WTC11 (cell line): ENCODE results near the gene NFIX. TPM values are rescaled to one million over a fixed set of nuclear protein-coding genes. Genes with fewer than 3 reads are reported as not detected.

Experiments used
- ATAC-seq: fragments of 200-7000 bp; cut with Tn5 transposase; 2 replicates; pipeline ENCODE4 v1.10.0; 2021; ENCODE audit warnings: mild to moderate bottlenecking, moderate library complexity
- CTCF ChIA-PET: fragments of 300-600 bp; sonication (Branson Sonifier 250); formaldehyde crosslinking; loops from one replicate; lab custom pipeline; 2021; ENCODE audit warnings: antibody characterized with exemption; lab: Charles Lee
- POLR2A ChIA-PET: fragments of 350-600 bp; sonication (Branson Sonifier 250); formaldehyde crosslinking; loops from one replicate; lab custom pipeline; 2021; ENCODE audit warnings: antibody characterized with exemption; lab: Charles Lee
- DNase-seq: peaks from one replicate; pipeline ENCODE4 v3.0.0; 2021; ENCODE audit warnings: low spot score
- H3K27ac Mint-ChIP-seq: 2 replicates; pipeline ENCODE4 v1.8.0; 2021; ENCODE audit warnings: mixed read lengths
- H3K27me3 Mint-ChIP-seq: 2 replicates; pipeline ENCODE4 v1.8.0; 2021; ENCODE audit warnings: low read depth, mild to moderate bottlenecking, moderate library complexity, mixed read lengths
- H3K36me3 Mint-ChIP-seq: 2 replicates; pipeline ENCODE4 v1.8.0; 2021; ENCODE audit warnings: mixed read lengths
- H3K4me1 Mint-ChIP-seq: 2 replicates; pipeline ENCODE4 v1.8.0; 2022; ENCODE audit warnings: mixed read lengths
- H3K4me3 Mint-ChIP-seq: 2 replicates; pipeline ENCODE4 v1.8.0; 2021; ENCODE audit warnings: mild to moderate bottlenecking, moderate library complexity, mixed read lengths
- H3K9me3 Mint-ChIP-seq: 2 replicates; pipeline ENCODE4 v1.8.0; 2021; ENCODE audit warnings: mixed read lengths
- ATF3 ChIP-seq: sonication (generic); formaldehyde crosslinking; conservative IDR thresholded peaks from 2 replicates; pipeline ENCODE4 v1.8.1; 2022; ENCODE audit warnings: mild to moderate bottlenecking, missing genetic modification reagents
- ELF4 ChIP-seq: sonication (generic); formaldehyde crosslinking; IDR thresholded peaks from 2 replicates; pipeline ENCODE4 v1.8.1; 2022; ENCODE audit warnings: low read depth, mild to moderate bottlenecking, moderate library complexity, missing genetic modification reagents
- FOXJ3 ChIP-seq: sonication (generic); formaldehyde crosslinking; IDR thresholded peaks from 2 replicates; pipeline ENCODE4 v1.9.0; 2021; ENCODE audit warnings: missing genetic modification reagents, mild to moderate bottlenecking, borderline replicate concordance
- KAT7 ChIP-seq: sonication (generic); formaldehyde crosslinking; IDR thresholded peaks from 2 replicates; pipeline ENCODE4 v1.8.1; 2023; ENCODE audit warnings: missing genetic modification reagents, mild to moderate bottlenecking, borderline replicate concordance
- MYBL2 ChIP-seq: sonication (generic); formaldehyde crosslinking; IDR thresholded peaks from 2 replicates; pipeline ENCODE4 v1.8.1; 2023; ENCODE audit warnings: mild to moderate bottlenecking, moderate library complexity, missing genetic modification reagents
- NFATC4 ChIP-seq: fragments of 250-450 bp; sonication (Bioruptor Pico); IDR thresholded peaks from 2 replicates; pipeline ENCODE4 v1.9.0; 2021; ENCODE audit warnings: mild to moderate bottlenecking
- NFE2L1 ChIP-seq: sonication (generic); formaldehyde crosslinking; IDR thresholded peaks from 2 replicates; pipeline ENCODE4 v1.8.1; 2023; ENCODE audit warnings: missing genetic modification reagents
- OVOL2 ChIP-seq: fragments of 250-450 bp; sonication (Bioruptor Pico); IDR thresholded peaks from 2 replicates; pipeline ENCODE4 v1.9.0; 2021; ENCODE audit warnings: mild to moderate bottlenecking, borderline replicate concordance
- SOX15 ChIP-seq: fragments of 250-450 bp; sonication (Bioruptor Pico); IDR thresholded peaks from 2 replicates; pipeline ENCODE4 v1.9.0; 2021; ENCODE audit warnings: mild to moderate bottlenecking
- SP1 ChIP-seq: sonication (generic); formaldehyde crosslinking; conservative IDR thresholded peaks from 2 replicates; pipeline ENCODE4 v1.8.1; 2022; ENCODE audit warnings: missing genetic modification reagents
- TEAD1 ChIP-seq: sonication (generic); formaldehyde crosslinking; IDR thresholded peaks from 2 replicates; pipeline ENCODE4 v1.8.0; 2022; ENCODE audit warnings: mild to moderate bottlenecking, missing genetic modification reagents
- ZMAT4 ChIP-seq: fragments of 250-450 bp; sonication (Bioruptor Pico); IDR thresholded peaks from 2 replicates; pipeline ENCODE4 v1.9.0; 2021; ENCODE audit warnings: mild to moderate bottlenecking
- ZNF317 ChIP-seq: sonication (generic); formaldehyde crosslinking; IDR thresholded peaks from 2 replicates; pipeline ENCODE4 v1.8.1; 2023; ENCODE audit warnings: low read depth, mild to moderate bottlenecking, moderate library complexity, missing genetic modification reagents, borderline replicate concordance
- ZNF396 ChIP-seq: fragments of 250-450 bp; sonication (Bioruptor Pico); IDR thresholded peaks from 2 replicates; pipeline ENCODE4 v1.8.0; 2021; ENCODE audit warnings: mild to moderate bottlenecking, moderate library complexity, borderline replicate concordance
- ZNF425 ChIP-seq: fragments of 250-450 bp; sonication (Bioruptor Pico); conservative IDR thresholded peaks from 2 replicates; pipeline ENCODE4 v1.9.0; 2021; ENCODE audit warnings: mild to moderate bottlenecking
- ZNF671 ChIP-seq: fragments of 250-450 bp; sonication (Bioruptor Pico); IDR thresholded peaks from 2 replicates; pipeline ENCODE4 v1.8.0; 2021; ENCODE audit warnings: mild to moderate bottlenecking
- total RNA-seq: library from RNA; stranded (reverse); gene quantifications from 3 replicates; pipeline ENCODE4 v1.2.3, GENCODE V29; 2021
- TF ChIP-seq, protein P1 (sequence below): fragments of 250-450 bp; sonication (Bioruptor Pico); IDR thresholded peaks from 2 replicates; pipeline ENCODE4 v1.9.0; 2021; ENCODE audit warnings: mild to moderate bottlenecking, borderline replicate concordance
- TF ChIP-seq, protein P2 (sequence below): sonication (generic); formaldehyde crosslinking; IDR thresholded peaks from 2 replicates; pipeline ENCODE4 v1.8.1; 2022; ENCODE audit warnings: mild to moderate bottlenecking, missing genetic modification reagents, moderate library complexity, borderline replicate concordance

NFIX gene
- total RNA-seq, 1 experiment from 2014 or later, result 1.4 TPM

DNA sequence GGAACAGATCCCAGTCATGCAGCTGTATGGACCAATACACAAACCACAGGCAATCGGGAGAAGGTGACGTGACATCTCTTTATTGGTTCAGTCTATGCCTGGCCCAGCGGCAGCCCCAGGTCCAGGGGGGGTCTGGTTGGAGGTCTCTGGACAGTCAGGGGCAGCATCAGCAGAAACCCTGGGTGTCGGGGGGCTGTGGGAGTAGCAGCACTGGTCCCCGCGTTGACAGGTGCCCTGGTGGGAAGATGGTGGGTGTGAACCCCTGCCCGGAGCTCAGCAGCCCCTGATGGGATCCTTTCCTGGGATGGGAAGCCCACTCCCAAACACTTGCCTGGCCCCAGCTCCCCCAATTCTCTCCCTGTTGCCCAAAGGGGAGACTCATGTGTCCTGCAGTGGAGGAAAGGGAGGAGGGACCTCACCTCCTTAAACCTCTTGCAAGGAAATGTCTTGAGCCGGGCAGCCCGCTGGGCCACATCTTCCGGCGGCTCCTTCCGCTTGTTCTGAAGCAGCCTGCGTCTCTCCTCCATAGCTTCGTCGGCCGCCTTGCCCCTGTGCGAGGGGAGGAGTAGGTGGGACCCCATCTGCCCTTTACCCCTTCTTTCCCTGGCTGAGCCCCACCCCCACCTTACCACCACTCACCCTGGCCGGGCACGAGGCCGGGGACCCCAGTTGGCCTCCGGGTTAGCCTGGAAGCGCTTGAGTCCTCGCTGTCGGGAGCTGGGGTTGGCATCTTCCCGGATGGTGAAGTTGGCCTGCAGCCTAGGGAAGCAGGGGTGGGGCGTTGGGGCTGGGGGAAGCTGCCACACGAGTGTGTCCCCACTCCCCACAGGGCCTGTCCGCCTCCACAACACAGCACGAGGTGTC lies 109.8 kb downstream of the NFIX start:
- Mint-ChIP-seq H3K4me3 (no peak overlapping the region), H3K36me3 (peaks cover 8% of the 10 kb centered on the region), H3K9me3 (no peaks in the 10 kb centered on the region), H3K27ac (no peak overlapping the region; the same call in 1 of the 2 replicates), H3K27me3 (peaks cover 24% of the 10 kb centered on the region), H3K4me1 (peaks cover 4% of the 10 kb centered on the region)
- ChIA-PET POLR2A (interaction anchor here (0.6 to 1.4 kb wide), 5 partner anchors 11 to 300 kb away, joined by 3 to 7 read pairs (median 4); partner anchors contain the start of genes IER2, NACC1 and STX10), CTCF (interaction anchor here (0.5 to 3.4 kb wide), 22 partner anchors 8 to 523 kb away, joined by 3 to 34 read pairs (median 4); partner anchors contain the start of genes NACC1 and TRMT1)
- DNase-seq (no peak), ATAC-seq (no peak)
- TF ChIP-seq SP1 (no peak), OVOL2 (no peak), ZNF396 (CRISPR knock-in tag) (no peak), NFATC4 (CRISPR knock-in tag) (no peak), ATF3 (no peak), ZNF317 (CRISPR knock-in tag) (no peak), SOX15 (CRISPR knock-in tag) (no peak), ELF4 (CRISPR knock-in tag) (no peak), ZNF671 (CRISPR knock-in tag) (no peak)
- TF ChIP-seq, protein P1, sequence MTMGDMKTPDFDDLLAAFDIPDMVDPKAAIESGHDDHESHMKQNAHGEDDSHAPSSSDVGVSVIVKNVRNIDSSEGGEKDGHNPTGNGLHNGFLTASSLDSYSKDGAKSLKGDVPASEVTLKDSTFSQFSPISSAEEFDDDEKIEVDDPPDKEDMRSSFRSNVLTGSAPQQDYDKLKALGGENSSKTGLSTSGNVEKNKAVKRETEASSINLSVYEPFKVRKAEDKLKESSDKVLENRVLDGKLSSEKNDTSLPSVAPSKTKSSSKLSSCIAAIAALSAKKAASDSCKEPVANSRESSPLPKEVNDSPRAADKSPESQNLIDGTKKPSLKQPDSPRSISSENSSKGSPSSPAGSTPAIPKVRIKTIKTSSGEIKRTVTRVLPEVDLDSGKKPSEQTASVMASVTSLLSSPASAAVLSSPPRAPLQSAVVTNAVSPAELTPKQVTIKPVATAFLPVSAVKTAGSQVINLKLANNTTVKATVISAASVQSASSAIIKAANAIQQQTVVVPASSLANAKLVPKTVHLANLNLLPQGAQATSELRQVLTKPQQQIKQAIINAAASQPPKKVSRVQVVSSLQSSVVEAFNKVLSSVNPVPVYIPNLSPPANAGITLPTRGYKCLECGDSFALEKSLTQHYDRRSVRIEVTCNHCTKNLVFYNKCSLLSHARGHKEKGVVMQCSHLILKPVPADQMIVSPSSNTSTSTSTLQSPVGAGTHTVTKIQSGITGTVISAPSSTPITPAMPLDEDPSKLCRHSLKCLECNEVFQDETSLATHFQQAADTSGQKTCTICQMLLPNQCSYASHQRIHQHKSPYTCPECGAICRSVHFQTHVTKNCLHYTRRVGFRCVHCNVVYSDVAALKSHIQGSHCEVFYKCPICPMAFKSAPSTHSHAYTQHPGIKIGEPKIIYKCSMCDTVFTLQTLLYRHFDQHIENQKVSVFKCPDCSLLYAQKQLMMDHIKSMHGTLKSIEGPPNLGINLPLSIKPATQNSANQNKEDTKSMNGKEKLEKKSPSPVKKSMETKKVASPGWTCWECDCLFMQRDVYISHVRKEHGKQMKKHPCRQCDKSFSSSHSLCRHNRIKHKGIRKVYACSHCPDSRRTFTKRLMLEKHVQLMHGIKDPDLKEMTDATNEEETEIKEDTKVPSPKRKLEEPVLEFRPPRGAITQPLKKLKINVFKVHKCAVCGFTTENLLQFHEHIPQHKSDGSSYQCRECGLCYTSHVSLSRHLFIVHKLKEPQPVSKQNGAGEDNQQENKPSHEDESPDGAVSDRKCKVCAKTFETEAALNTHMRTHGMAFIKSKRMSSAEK (CRISPR knock-in tag), result no peak

DNA sequence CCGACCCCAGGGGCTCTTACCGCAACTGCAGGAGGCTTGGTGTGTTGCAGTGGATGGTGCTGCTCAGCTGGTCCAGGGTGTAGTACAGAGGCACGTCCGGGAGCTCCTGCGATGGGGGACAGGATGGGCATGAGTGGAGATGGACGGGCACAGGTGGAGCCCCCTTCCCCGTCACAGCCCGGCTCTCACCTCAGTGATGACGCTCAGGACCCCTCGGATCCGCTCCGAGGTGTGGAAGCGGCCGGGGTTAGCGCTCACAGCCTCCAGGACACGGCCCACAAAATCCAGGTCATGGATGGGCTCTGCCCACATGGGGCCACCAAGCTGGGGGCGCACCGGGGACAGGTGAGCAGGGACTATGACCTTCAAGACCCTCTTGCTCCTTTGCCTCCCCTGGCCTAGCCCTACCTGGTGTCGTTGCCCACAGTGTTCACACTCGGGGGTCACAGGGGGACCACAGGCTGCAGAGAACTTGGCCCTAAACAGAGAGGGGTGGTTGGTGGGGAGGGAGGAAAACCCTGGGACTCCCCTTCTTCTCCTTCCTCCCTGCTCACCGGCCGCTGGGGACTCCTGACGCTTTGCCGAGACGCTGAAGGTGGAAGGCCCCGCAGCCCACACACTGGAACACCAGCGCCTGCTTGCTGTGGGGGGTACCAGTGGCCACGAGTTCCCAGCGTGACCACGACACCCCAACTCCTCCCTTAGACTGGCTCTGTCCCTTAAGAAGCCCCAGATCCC lies 114.3 kb downstream of the NFIX start:
- no peaks in the 10 kb centered on the region for H3K4me1 Mint-ChIP-seq
- no peak overlapping the region for H3K27ac Mint-ChIP-seq
- POLR2A ChIA-PET, result no interaction called here
- H3K27me3 Mint-ChIP-seq, result no peaks in the 10 kb centered on the region
- no peak overlapping the region for H3K4me3 Mint-ChIP-seq
- ATAC-seq, result no peak
- H3K36me3 Mint-ChIP-seq, result peaks cover 13% of the 10 kb centered on the region
- no peak for TF ChIP-seq SOX15 (CRISPR knock-in tag)
- TF ChIP-seq ZMAT4 (CRISPR knock-in tag), result no peak
- TF ChIP-seq FOXJ3 (CRISPR knock-in tag), result no peak
- TF ChIP-seq ZNF671 (CRISPR knock-in tag), result no peak
- TF ChIP-seq NFE2L1 (CRISPR knock-in tag), result no peak
- no peak for TF ChIP-seq MYBL2 (CRISPR knock-in tag)
- TF ChIP-seq KAT7 (CRISPR knock-in tag), result no peak
- TF ChIP-seq TEAD1 (CRISPR knock-in tag), result no peak
- no peak for TF ChIP-seq ZNF425 (CRISPR knock-in tag)
- TF ChIP-seq, protein P2, sequence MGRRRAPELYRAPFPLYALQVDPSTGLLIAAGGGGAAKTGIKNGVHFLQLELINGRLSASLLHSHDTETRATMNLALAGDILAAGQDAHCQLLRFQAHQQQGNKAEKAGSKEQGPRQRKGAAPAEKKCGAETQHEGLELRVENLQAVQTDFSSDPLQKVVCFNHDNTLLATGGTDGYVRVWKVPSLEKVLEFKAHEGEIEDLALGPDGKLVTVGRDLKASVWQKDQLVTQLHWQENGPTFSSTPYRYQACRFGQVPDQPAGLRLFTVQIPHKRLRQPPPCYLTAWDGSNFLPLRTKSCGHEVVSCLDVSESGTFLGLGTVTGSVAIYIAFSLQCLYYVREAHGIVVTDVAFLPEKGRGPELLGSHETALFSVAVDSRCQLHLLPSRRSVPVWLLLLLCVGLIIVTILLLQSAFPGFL (CRISPR knock-in tag), result no peak
- DNase-seq, result no peak
- CTCF ChIA-PET, result interaction anchor here (0.9 to 1.0 kb wide), 2 partner anchors 56 to 132 kb away, joined by 3 to 5 read pairs; no protein-coding TSS in a partner anchor
- H3K9me3 Mint-ChIP-seq, result no peaks in the 10 kb centered on the region
